ENCODE measurements around the gene SBF2.

- TF ChIP-seq CTCF (IDR thresholded peaks at IDR 0.05; ENCODE audit: low read depth, low read length), result no peak
- no peak for TF ChIP-seq EZH2phosphoT487 (IDR thresholded peaks at IDR 0.05; ENCODE audit: low read depth)
Observed at GRCh38 chr11:9953994-9954626, 339.9 kb downstream of the SBF2 start.
